ENCODE measurements around the gene SERPINB1. TPM values are rescaled to one million over a fixed set of nuclear protein-coding genes. Genes with fewer than 3 reads are reported as not detected.

SERPINB1 gene
- total RNA-seq, 1 experiment from 2014 or later, result 73.2 TPM

DNA sequence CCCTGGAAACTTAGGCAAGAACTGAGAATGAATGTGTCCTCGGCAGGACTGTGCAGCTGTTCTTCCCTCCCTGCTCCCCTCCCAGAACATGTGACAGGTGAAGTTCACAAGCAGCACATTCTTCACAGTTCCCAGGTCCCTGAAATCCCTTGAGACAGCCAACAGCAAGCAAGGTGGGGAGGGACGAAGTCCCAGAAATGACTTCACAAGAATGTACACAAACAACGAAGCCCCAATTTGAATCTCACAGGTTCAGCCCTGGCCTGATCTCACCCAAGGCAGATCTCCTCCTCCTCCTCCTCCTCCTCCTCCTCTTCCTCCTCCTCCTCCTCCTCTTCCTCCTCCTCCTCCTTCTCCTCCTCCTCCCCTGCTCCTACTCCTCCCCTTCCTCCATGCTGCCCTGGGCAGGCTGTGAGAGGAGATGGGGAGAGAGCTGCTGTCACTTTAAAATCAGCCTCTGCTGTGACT lies 44.1 kb downstream of the SERPINB1 start:
- no peak for TF ChIP-seq RAD21 (IDR thresholded peaks at IDR 0.05; ENCODE audit: low read depth)
- TF ChIP-seq ZNF274 (IDR thresholded peaks at IDR 0.05; ENCODE audit: low read depth, low read length), result no peak
- no peak for TF ChIP-seq EZH2 (IDR thresholded peaks at IDR 0.05)
- TF ChIP-seq REST (IDR thresholded peaks at IDR 0.05; ENCODE audit: low read depth), result no peak
- TF ChIP-seq YY1 (IDR thresholded peaks at IDR 0.05; ENCODE audit: extremely low read depth, insufficient replicate concordance, low read depth, low read length), result no peak
- no peak for TF ChIP-seq SIN3A (IDR thresholded peaks at IDR 0.05; ENCODE audit: low read depth)
- TF ChIP-seq CBX3 (IDR thresholded peaks at IDR 0.05; ENCODE audit: low read depth), result no peak
- TF ChIP-seq EGR1 (IDR thresholded peaks at IDR 0.05; ENCODE audit: low read depth), result no peak
- TF ChIP-seq ATF3 (IDR thresholded peaks at IDR 0.05), result no peak
- TF ChIP-seq ZFX (IDR thresholded peaks at IDR 0.05), result no peak
- TF ChIP-seq POLR2A (IDR thresholded peaks at IDR 0.05; ENCODE audit: borderline replicate concordance, extremely low read depth, insufficient read depth, insufficient read length), result no peak
- no peak for TF ChIP-seq CEBPB (IDR thresholded peaks at IDR 0.05; ENCODE audit: low read depth)
- no peak for TF ChIP-seq ZBTB33 (IDR thresholded peaks at IDR 0.05; ENCODE audit: extremely low read depth, insufficient replicate concordance, low read length)
- no peak for TF ChIP-seq SRF (IDR thresholded peaks at IDR 0.05; ENCODE audit: low read depth)
- no peak for TF ChIP-seq POLR2AphosphoS5 (IDR thresholded peaks at IDR 0.05; ENCODE audit: low read depth, low read length)
- DNase-seq (ENCODE audit: low read depth, low spot score) (no peak), ATAC-seq (no peak)
- no peaks in the 10 kb centered on the region for H3K9me3 ChIP-seq (ENCODE audit: control insufficient read depth in 1 of 2, insufficient read depth in 1 of 2, low read depth in 1 of 2, low read length in 2 of 2)
- no peak overlapping the region for H3K4me3 ChIP-seq (replicated peaks in 1 of 2; ENCODE audit: low read depth in 1 of 2, low read length in 2 of 2)
- no peaks in the 10 kb centered on the region for H3K9me2 ChIP-seq (ENCODE audit: insufficient read depth)
- H3K79me2 ChIP-seq (ENCODE audit: insufficient read depth, low read length), result no peaks in the 10 kb centered on the region
- ChIA-PET RAD21 (ENCODE audit: low non-redundant PET in 1 of 2, low total read pairs in 2 of 2, uncharacterized antibody in 2 of 2, unreplicated experiment in 2 of 2) (interaction anchor here in 1 of 2 experiments (0.6 kb wide), 1 partner anchor 359 kb away, joined by 4 read pairs; no protein-coding TSS in a partner anchor), POLR2A (no interaction called here), CTCF (no interaction called here)
- H3K9ac ChIP-seq (ENCODE audit: low read length), result no peak overlapping the region
- no peaks in the 10 kb centered on the region for H4K20me1 ChIP-seq (ENCODE audit: insufficient read depth)
- no TSS peak for BruUV-seq (replicated peaks)
- H2AFZ ChIP-seq (ENCODE audit: low read depth, low read length, poor library complexity, severe bottlenecking), result no peak overlapping the region
- no peaks in the 10 kb centered on the region for H3K36me3 ChIP-seq (ENCODE audit: control insufficient read depth in 1 of 2, insufficient read depth in 2 of 2, low read length in 2 of 2)
- peaks cover 2 to 57% of the 10 kb centered on the region in 2 experiments; a peak in 3 of 4 replicates for H3K4me1 ChIP-seq (ENCODE audit: control insufficient read depth in 1 of 2, insufficient read depth in 2 of 2, low read length in 2 of 2)
- H3K27ac ChIP-seq (ENCODE audit: low read depth, low read length), result no peak overlapping the region
- intact Hi-C loops (cut with micrococcal nuclease), result no loop called here
- no peaks in the 10 kb centered on the region for H3K27me3 ChIP-seq (ENCODE audit: insufficient read depth, low read length)
- no peak overlapping the region for H3K4me2 ChIP-seq (ENCODE audit: low read length)
